T47D (cell line): Measurements from ENCODE around the gene SMARCA2.

Experiments used
- DNase-seq, 2 experiments: peaks; one replicate each; pipeline versions ENCODE4 v3.0.0 to v3.0.0-alpha.2; 2011 to 2012; ENCODE audit warnings: low read depth in 1 of 2, low spot score in 1 of 2
- JUND ChIP-seq: IDR thresholded peaks from 2 replicates; pipeline ENCODE4 v1.6.1; 2012; ENCODE audit warnings: low read depth
- in situ Hi-C: cut with HindIII; loops from 2 replicates; pipeline ENCODE4 v1.10.0; 2016; ENCODE audit warnings: low sequenced_read_pairs, low pct_unique_long_range_greater_than_20kb

The SMARCA2 gene

GRCh38 chr9:2032234-2032633 is 17.1 kb downstream of the SMARCA2 start:
- TF ChIP-seq JUND, result no peak
- in situ Hi-C loops, result no loop called here
- no peak for DNase-seq

GRCh38 chr9:2036844-2037243 is 21.7 kb downstream of the SMARCA2 start:
- in situ Hi-C loops, result no loop called here
- no peak for TF ChIP-seq JUND
- no peak for DNase-seq

GRCh38 chr9:2039294-2040180 is 24.4 kb downstream of the SMARCA2 start:
- TF ChIP-seq JUND, result no peak
- in situ Hi-C loops, result no loop called here
- DNase-seq, result no peak

GRCh38 chr9:2040828-2041227 is 25.7 kb downstream of the SMARCA2 start:
- in situ Hi-C loops, result no loop called here
- no peak for TF ChIP-seq JUND
- no peak for DNase-seq

- in situ Hi-C loops, result no loop called here
- TF ChIP-seq JUND, result no peak
- DNase-seq, result no peak
Observed at GRCh38 chr9:2041736-2042135, 26.6 kb downstream of the SMARCA2 start.

- in situ Hi-C loops, result no loop called here
- TF ChIP-seq JUND, result no peak
- no peak for DNase-seq
Observed at GRCh38 chr9:2043243-2043642, 28.1 kb downstream of the SMARCA2 start.

GRCh38 chr9:2043881-2044462 is 28.8 kb downstream of the SMARCA2 start:
- no peak for DNase-seq
- no peak for TF ChIP-seq JUND
- in situ Hi-C loops, result no loop called here

GRCh38 chr9:2047144-2047671 is 32.1 kb downstream of the SMARCA2 start:
- in situ Hi-C loops, result no loop called here
- no peak for TF ChIP-seq JUND
- DNase-seq, result no peak

GRCh38 chr9:2047916-2048315 is 32.8 kb downstream of the SMARCA2 start:
- TF ChIP-seq JUND, result no peak
- DNase-seq, result no peak
- in situ Hi-C loops, result no loop called here

- TF ChIP-seq JUND, result no peak
- DNase-seq, result no peak
- in situ Hi-C loops, result no loop called here
Observed at GRCh38 chr9:2050236-2050635, 35.1 kb downstream of the SMARCA2 start.

- in situ Hi-C loops, result no loop called here
- TF ChIP-seq JUND, result no peak
- DNase-seq, result no peak
Observed at GRCh38 chr9:2053883-2054845, 39.0 kb downstream of the SMARCA2 start.

- in situ Hi-C loops, result no loop called here
- TF ChIP-seq JUND, result no peak
- no peak for DNase-seq
Observed at GRCh38 chr9:2055203-2055658, 40.1 kb downstream of the SMARCA2 start.
